Measurements from ENCODE around the gene GTPBP1. TPM values are rescaled to one million over a fixed set of nuclear protein-coding genes. Genes with fewer than 3 reads are reported as not detected.

GTPBP1 gene
- total RNA-seq, 4 donors from 2014 or later, result 35.7 to 62.5 (median 50.6) TPM

DNA sequence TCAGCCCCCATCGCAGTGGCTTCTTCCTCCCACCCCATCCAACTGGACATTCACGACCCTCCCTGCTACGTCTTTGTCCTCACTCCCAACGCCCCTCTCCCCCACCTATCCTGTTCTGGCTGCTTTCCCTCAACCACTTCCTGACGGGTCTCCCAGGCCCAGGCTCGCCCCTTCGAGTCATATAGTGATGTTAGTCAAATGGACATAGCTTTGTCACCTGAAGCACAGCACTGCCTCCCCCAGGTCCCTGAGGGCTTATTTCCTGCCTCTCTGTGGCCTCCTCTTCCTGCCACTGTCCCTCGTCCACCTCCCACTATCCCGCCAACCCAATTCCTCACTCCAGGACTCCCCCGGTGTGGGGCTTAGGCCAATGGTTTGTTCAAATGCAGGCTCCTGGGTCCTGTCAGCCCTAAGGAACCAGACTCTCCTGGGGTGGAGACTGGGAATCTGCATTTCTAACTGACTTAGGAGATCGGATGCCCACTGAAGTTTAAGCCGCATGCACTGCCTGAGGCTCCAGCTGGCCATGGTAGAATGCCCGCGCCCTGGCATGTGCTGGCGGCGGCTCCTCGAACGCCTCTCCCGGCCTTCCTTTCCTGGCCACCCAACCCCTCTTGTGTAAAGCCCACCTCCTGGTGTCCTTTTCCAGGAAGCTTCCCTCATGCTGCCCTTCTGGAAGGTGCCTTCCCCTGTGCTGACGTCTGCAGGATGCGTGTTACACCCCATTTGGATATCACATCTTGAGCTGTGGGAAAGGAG is 31.7 kb downstream of the GTPBP1 start:
- H3K4me3 ChIP-seq, result no peak overlapping the region
- H3K4me1 ChIP-seq, result peaks cover 24 to 39% (median 38%) of the 10 kb centered on the region in 4 donors
- intact Hi-C loops (cut with DNase I), result no loop called here
- H3K36me3 ChIP-seq, result peaks cover 76 to 86% (median 82%) of the 10 kb centered on the region in 4 donors
- no peaks in the 10 kb centered on the region for H3K27me3 ChIP-seq
- DNase-seq (ENCODE audit: extremely low spot score), result no peak
- peak overlapping the region; percentile 12 to 86 (median 46) for H3K27ac ChIP-seq (replicated peaks in 1 of 4)
- WGBS, result 83% methylated on average over 21 of the region's 21 CpGs
- H3K9me3 ChIP-seq, result no peaks in the 10 kb centered on the region
- TF ChIP-seq POLR2A (IDR thresholded peaks at IDR 0.05; ENCODE audit: low read depth) (no peak), POLR2AphosphoS5 (IDR thresholded peaks at IDR 0.05) (no peak), EP300 (IDR thresholded peaks at IDR 0.05) (no peak), CTCF (IDR thresholded peaks at IDR 0.05) (no peak)

- Histone ChIP-seq H3K9me3 (no peaks in the 10 kb centered on the region), H3K4me1 (peaks cover 13 to 28% (median 27%) of the 10 kb centered on the region in 4 donors), H3K27me3 (no peaks in the 10 kb centered on the region), H3K27ac (replicated peaks in 1 of 4) (peak overlapping the region in 3 of 4 donors; percentile 18 to 86 (median 48)), H3K36me3 (peaks cover 87 to 97% (median 92%) of the 10 kb centered on the region in 4 donors), H3K4me3 (no peak overlapping the region)
- TF ChIP-seq POLR2AphosphoS5 (IDR thresholded peaks at IDR 0.05) (no peak), CTCF (IDR thresholded peaks at IDR 0.05) (no peak), EP300 (IDR thresholded peaks at IDR 0.05) (no peak), POLR2A (IDR thresholded peaks at IDR 0.05; ENCODE audit: low read depth) (no peak)
- intact Hi-C loops (cut with DNase I), result no loop called here
- 91% methylated on average over 16 of the region's 18 CpGs for WGBS
- no peak for DNase-seq (ENCODE audit: extremely low spot score)
Observed at GRCh38 chr22:38738475-38739070, 32.8 kb downstream of the GTPBP1 start.

DNA sequence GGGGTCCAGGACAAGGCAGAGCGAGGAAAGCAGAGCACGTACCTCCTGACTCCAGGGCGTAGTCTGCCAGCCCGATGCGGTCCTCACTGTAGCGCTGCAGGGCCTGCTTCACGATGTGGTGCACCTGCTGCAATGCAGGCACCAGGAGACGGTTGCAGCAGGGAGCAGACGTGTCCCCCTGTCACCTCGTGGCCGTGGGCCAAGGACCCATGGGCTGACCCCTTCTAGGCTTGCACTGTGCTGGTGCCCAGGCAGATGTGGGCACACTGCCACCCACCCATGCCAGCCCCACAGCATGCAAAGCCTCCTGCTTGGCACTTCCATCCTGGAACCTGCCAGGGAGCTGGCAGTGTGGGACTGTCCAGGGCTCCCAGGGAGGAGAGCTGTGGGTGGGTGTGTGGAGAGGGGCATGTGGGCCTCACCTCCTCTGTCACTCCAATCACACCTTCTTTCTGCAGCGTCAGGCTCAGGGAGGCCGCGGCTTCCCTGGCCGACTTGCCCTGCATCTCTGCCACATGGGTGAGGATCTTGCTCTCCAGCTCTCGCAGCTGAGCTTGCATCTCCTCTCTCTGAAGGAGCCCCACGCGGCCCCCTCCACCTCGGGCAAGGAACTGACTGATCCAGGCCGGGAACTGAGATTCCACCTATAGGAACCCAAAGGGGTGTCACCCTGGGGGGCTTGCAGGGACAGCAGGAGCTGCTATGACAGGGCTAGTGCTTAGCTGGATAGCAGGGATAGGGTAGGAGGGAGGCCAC is 33.7 kb downstream of the GTPBP1 start:
- H3K4me3 ChIP-seq, result no peak overlapping the region
- peaks cover 4 to 19% (median 18%) of the 10 kb centered on the region in 4 donors for H3K4me1 ChIP-seq
- H3K27ac ChIP-seq (replicated peaks in 1 of 4), result peak overlapping the region in 1 of 4 donors; percentile 86
- no peaks in the 10 kb centered on the region for H3K9me3 ChIP-seq
- intact Hi-C loops (cut with DNase I), result no loop called here
- no peak for TF ChIP-seq POLR2A (IDR thresholded peaks at IDR 0.05; ENCODE audit: low read depth)
- peak in 1 of 2 donors; percentile 4 for TF ChIP-seq POLR2AphosphoS5 (IDR thresholded peaks at IDR 0.05)
- H3K36me3 ChIP-seq, result peaks cover 96 to 100% (median 100%) of the 10 kb centered on the region in 4 donors
- WGBS, result 97% methylated on average over 12 of the region's 20 CpGs
- no peak for DNase-seq (ENCODE audit: extremely low spot score)
- H3K27me3 ChIP-seq, result no peaks in the 10 kb centered on the region

GRCh38 chr22:38740116-38740723 is 34.5 kb downstream of the GTPBP1 start:
- no peaks in the 10 kb centered on the region for H3K27me3 ChIP-seq
- peaks cover 99 to 100% (median 100%) of the 10 kb centered on the region in 4 donors for H3K36me3 ChIP-seq
- no peak for TF ChIP-seq POLR2AphosphoS5 (IDR thresholded peaks at IDR 0.05)
- TF ChIP-seq CTCF (IDR thresholded peaks at IDR 0.05), result no peak
- intact Hi-C loops (cut with DNase I), result no loop called here
- no peak for DNase-seq (ENCODE audit: extremely low spot score)
- peaks cover 0 to 12% (median 10%) of the 10 kb centered on the region in 4 donors for H3K4me1 ChIP-seq
- no peak overlapping the region for H3K4me3 ChIP-seq
- H3K9me3 ChIP-seq, result no peaks in the 10 kb centered on the region
- WGBS, result 89% methylated on average over 15 of the region's 15 CpGs
- H3K27ac ChIP-seq (replicated peaks in 1 of 4), result peak overlapping the region in 1 of 4 donors; percentile 5

Data from esophagus muscularis mucosa (tissue), 4 donors.